ENCODE results near the gene CBLC. TPM values are rescaled to one million over a fixed set of nuclear protein-coding genes. Genes with fewer than 3 reads are reported as not detected.

CBLC gene
- total RNA-seq, 2 experiments from 2014 or later = not detected

DNA sequence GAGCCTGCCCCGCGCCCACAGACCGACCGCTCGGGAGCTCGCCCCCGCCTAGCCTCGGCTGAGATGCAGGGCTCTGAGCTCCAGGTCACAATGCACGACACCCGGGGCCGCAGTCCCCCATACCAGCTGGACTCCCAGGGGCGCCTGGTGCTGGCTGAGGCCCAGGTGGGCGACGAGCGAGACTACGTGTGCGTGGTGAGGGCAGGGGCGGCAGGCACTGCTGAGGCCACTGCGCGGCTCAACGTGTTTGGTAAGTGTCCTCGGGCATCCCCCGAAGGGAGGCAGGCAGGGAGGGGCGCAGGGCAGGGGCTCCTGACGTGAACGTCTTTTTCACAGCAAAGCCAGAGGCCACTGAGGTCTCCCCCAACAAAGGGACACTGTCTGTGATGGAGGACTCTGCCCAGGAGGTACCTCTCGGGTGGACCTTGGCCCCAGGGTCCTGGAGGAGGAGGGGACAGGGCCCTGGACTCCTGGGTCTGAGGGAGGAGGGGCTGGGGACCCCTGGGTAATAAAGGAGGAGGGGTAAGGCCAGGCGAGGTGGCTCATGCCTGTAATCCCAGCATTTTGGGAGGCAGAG is 34.5 kb downstream of the CBLC start:
- CTCF ChIA-PET = interaction anchor here (0.6 to 1.5 kb wide), 2 partner anchors 9 to 88 kb away, joined by 3 to 4 read pairs; no protein-coding TSS in a partner anchor
- POLR2A ChIA-PET = no interaction called here

DNA sequence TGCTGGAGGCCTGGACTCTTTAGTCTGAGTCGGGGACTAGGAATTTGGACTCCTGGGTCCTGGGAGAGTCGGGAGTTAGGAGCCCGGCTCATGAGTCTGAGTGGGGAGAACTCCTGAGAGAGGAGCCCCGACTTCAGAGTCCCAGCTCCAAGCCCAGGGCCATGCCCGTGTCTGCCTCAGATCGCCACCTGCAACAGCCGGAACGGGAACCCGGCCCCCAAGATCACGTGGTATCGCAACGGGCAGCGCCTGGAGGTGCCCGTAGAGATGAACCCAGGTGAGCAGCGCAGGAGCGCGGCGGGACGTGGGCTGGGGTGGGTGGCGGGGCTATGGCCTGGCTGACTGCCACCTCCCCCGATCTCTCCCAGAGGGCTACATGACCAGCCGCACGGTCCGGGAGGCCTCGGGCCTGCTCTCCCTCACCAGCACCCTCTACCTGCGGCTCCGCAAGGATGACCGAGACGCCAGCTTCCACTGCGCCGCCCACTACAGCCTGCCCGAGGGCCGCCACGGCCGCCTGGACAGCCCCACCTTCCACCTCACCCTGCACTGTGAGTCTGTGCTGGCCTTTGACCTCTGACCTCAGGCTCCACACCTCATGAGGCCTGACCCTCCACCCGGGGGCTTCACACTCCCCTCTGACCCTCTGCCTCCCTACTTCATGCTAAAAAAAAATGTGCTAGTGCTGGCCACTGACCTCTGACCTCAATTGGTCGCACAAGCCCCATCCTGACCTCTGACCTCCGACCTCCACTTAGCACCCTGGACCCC is 35.6 kb downstream of the CBLC start:
- Mint-ChIP-seq H3K36me3 (ENCODE audit: low read depth) (no peaks in the 10 kb centered on the region), H3K27me3 (peaks cover 8% of the 10 kb centered on the region), H3K27ac (no peak overlapping the region), H3K4me1 (no peaks in the 10 kb centered on the region), H3K9me3 (no peaks in the 10 kb centered on the region), H3K4me3 (no peak overlapping the region)
- POLR2A ChIA-PET = no interaction called here
- no peak for DNase-seq
- CTCF ChIA-PET = interaction anchor here (0.5 to 1.5 kb wide), 2 partner anchors 89 to 520 kb away, joined by 3 to 4 read pairs; no protein-coding TSS in a partner anchor

More for the DNA sequence above, 34.5 kb downstream of the CBLC start:
- Mint-ChIP-seq H3K4me3 (no peak overlapping the region), H3K36me3 (ENCODE audit: low read depth) (no peaks in the 10 kb centered on the region), H3K27me3 (peaks cover 11% of the 10 kb centered on the region), H3K4me1 (no peaks in the 10 kb centered on the region), H3K27ac (no peak overlapping the region), H3K9me3 (no peaks in the 10 kb centered on the region)
- DNase-seq = no peak

DNA sequence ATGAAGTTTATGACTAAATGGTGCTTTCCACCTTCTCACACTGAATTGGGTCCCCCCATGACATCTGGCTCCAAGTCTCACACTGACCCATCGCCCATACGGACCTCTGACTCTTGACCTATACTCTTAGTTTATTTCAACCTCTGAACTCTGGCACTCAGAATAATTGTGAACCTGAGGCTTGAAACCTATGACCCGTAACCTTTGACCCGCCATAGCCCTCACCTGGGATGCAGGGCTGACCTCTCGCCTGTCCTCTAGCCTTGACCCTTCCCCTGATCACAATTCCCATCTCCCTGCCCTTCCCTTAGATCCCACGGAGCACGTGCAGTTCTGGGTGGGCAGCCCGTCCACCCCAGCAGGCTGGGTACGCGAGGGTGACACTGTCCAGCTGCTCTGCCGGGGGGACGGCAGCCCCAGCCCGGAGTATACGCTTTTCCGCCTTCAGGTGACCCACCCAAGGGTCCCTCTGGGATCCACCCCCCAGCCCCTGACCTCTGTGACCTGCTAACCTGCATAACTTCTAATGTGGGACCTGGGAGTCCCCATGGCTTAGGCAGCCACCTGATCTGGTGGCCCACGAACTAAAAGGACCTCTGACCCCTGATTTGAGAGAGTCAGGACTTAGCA is 36.3 kb downstream of the CBLC start:
- Mint-ChIP-seq H3K27ac (no peak overlapping the region), H3K4me3 (no peak overlapping the region), H3K4me1 (no peaks in the 10 kb centered on the region), H3K9me3 (no peaks in the 10 kb centered on the region), H3K27me3 (peaks cover 4% of the 10 kb centered on the region), H3K36me3 (ENCODE audit: low read depth) (no peaks in the 10 kb centered on the region)
- ChIA-PET POLR2A (no interaction called here), CTCF (no interaction called here)
- no peak for DNase-seq

DNA sequence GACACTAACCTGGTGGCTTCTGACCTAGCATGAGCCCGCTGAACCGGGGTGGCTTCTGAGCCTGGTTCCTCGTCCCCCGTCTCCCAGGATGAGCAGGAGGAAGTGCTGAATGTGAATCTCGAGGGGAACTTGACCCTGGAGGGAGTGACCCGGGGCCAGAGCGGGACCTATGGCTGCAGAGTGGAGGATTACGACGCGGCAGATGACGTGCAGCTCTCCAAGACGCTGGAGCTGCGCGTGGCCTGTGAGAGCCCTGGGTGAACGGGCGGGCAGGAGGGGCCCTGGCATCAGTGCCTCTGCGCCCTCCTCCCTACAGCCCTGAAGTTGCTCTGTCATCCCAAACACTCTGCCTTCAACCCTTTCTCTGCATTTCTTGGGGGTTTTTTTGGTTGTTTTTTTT is 36.8 kb downstream of the CBLC start:
- ChIA-PET POLR2A (no interaction called here), CTCF (no interaction called here)
- Mint-ChIP-seq H3K9me3 (no peaks in the 10 kb centered on the region), H3K27me3 (peaks cover under 1% of the 10 kb centered on the region), H3K27ac (no peak overlapping the region), H3K4me3 (no peak overlapping the region), H3K4me1 (no peaks in the 10 kb centered on the region), H3K36me3 (ENCODE audit: low read depth) (no peaks in the 10 kb centered on the region)
- no peak for DNase-seq

DNA sequence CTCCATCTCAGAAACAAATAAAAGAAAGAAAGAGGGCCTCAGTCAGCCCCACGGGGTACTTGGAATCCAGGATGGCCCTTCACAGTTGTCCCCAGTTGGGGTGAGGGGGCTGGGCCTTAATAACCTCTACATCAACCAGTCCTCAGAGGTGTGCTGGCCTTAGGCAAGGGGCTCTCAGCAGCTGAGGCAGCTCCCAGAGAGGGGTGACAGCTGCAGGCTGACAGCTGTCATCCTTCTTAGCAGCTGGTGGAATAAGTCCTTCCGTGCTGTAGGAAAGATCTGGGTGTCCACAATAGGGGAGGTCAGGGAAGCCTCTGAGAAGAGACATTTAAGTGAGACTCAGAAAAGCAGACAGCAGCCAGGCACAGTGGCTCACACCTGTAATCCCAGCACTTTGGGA is 38.6 kb downstream of the CBLC start:
- H3K27ac Mint-ChIP-seq = no peak overlapping the region
- POLR2A ChIA-PET = no interaction called here
- DNase-seq = no peak
- CTCF ChIA-PET = interaction anchor here (1.3 kb wide), 1 partner anchor 18 kb away, joined by 3 read pairs; no protein-coding TSS in a partner anchor
- H3K27me3 Mint-ChIP-seq = no peaks in the 10 kb centered on the region
- H3K4me1 Mint-ChIP-seq = no peaks in the 10 kb centered on the region
- H3K4me3 Mint-ChIP-seq = no peak overlapping the region
- no peaks in the 10 kb centered on the region for H3K9me3 Mint-ChIP-seq
- no peaks in the 10 kb centered on the region for H3K36me3 Mint-ChIP-seq (ENCODE audit: low read depth)

DNA sequence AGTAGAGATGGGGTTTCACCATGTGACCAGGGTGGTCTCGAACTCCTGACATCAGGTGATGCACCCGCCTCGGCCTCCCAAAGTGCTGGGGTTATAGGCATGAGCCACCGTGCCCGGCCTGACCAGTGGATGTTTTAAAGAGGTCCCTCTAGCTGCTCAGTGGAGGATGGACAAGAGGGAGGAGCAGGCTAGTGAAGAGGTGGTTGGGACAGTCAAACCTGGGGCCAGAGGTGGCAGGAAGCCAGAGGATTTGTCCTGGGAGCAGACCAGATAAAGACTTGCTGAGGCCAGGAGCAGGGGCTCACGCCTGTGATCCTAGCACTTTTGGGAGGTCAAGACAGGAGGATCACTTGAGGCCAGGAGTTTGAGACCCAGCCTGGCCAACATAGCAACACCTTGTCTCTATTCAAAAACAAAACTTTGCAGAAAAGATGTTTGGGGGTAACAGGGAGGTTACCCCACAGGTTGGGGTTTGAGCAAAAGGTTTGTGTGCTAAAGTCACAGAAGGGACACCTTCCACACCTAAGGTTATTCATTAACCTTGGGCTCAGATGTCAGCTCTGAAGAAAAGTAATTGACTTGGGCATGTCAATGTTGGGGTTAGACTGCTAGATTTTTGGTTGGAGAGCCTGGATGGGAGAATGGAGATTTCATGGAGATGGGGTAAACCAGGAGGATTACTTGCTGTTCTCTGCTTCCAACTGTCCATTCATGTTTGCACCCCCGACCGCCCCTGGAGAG is 40.2 kb downstream of the CBLC start:
- Mint-ChIP-seq H3K27ac (no peak overlapping the region), H3K4me3 (no peak overlapping the region), H3K9me3 (no peaks in the 10 kb centered on the region), H3K4me1 (no peaks in the 10 kb centered on the region), H3K36me3 (ENCODE audit: low read depth) (no peaks in the 10 kb centered on the region), H3K27me3 (no peaks in the 10 kb centered on the region)
- no peak for DNase-seq
- POLR2A ChIA-PET = no interaction called here
- CTCF ChIA-PET = interaction anchor here (1.0 to 1.3 kb wide), 2 partner anchors 14 to 20 kb away, joined by 3 read pairs; no protein-coding TSS in a partner anchor

DNA sequence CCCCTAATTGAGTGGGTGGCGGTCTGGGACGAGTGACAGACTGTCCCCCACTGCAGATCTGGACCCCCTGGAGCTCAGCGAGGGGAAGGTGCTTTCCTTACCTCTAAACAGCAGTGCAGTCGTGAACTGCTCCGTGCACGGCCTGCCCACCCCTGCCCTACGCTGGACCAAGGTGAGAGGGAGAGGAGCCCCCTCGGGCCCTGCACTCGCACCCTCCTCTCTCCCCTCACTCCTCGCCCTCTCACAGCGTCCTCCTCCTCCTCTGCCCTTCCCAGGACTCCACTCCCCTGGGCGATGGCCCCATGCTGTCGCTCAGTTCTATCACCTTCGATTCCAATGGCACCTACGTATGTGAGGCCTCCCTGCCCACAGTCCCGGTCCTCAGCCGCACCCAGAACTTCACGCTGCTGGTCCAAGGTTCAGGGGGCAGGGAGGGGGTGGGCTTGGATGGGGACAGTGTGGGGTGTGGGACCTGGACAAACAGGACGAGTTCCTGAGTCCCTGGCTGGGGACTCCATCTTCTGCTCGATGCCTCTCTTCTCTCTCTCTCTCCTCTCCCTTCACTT is 40.9 kb downstream of the CBLC start:
- POLR2A ChIA-PET = no interaction called here
- no peak overlapping the region for H3K27ac Mint-ChIP-seq
- no peaks in the 10 kb centered on the region for H3K36me3 Mint-ChIP-seq (ENCODE audit: low read depth)
- H3K9me3 Mint-ChIP-seq = no peaks in the 10 kb centered on the region
- no peaks in the 10 kb centered on the region for H3K27me3 Mint-ChIP-seq
- no peaks in the 10 kb centered on the region for H3K4me1 Mint-ChIP-seq
- CTCF ChIA-PET = no interaction called here
- H3K4me3 Mint-ChIP-seq = no peak overlapping the region
- no peak for DNase-seq

DNA sequence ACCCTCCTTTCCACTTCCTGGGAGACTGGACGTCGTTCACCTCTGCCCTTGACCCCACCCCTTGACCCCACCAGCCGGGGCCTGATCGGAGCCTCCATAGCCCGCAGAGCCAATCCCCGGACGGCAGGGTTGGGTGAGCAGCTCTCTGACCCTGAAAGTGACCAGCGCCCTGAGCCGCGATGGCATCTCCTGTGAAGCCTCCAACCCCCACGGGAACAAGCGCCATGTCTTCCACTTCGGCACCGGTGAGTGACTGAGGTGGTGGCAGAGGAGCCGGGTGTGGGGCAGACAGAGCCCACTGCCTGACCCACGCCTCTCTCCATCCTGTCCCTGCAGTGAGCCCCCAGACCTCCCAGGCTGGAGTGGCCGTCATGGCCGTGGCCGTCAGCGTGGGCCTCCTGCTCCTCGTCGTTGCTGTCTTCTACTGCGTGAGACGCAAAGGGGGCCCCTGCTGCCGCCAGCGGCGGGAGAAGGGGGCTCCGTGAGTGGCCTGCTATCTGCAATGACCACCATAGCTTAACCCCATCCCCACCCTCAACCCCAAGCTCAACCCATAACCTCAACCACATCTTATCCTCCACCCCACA is 41.6 kb downstream of the CBLC start:
- H3K4me3 Mint-ChIP-seq = no peak overlapping the region
- H3K9me3 Mint-ChIP-seq = no peaks in the 10 kb centered on the region
- no peaks in the 10 kb centered on the region for H3K4me1 Mint-ChIP-seq
- no peak overlapping the region for H3K27ac Mint-ChIP-seq
- CTCF ChIA-PET = interaction anchor here (0.6 to 2.0 kb wide), 2 partner anchors 35 to 37 kb away, joined by 3 to 4 read pairs; no protein-coding TSS in a partner anchor
- H3K27me3 Mint-ChIP-seq = no peaks in the 10 kb centered on the region
- no peak for DNase-seq
- POLR2A ChIA-PET = no interaction called here
- no peaks in the 10 kb centered on the region for H3K36me3 Mint-ChIP-seq (ENCODE audit: low read depth)

DNA sequence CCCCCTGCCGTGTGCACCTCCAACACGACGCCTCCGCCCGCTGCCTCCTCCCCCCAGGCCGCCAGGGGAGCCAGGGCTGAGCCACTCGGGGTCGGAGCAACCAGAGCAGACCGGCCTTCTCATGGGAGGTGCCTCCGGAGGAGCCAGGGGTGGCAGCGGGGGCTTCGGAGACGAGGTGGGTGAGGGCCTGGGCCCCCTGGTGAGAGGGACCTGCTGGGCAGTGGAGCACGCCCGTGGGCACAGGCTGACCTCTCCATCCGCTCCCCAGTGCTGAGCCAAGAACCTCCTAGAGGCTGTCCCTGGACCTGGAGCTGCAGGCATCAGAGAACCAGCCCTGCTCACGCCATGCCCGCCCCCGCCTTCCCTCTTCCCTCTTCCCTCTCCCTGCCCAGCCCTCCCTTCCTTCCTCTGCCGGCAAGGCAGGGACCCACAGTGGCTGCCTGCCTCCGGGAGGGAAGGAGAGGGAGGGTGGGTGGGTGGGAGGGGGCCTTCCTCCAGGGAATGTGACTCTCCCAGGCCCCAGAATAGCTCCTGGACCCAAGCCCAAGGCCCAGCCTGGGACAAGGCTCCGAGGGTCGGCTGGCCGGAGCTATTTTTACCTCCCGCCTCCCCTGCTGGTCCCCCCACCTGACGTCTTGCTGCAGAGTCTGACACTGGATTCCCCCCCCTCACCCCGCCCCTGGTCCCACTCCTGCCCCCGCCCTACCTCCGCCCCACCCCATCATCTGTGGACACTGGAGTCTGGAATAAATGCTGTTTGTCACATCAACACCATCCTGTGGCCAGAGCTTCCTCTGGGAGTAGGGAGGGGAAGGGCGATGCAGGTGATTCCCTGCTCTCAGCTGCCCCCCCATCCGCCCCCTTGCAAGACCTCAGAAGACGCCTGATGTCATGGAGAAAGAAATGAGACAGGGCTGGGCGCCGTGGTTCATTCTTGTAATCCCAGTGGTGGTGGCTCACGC is 43.2 kb downstream of the CBLC start:
- no peaks in the 10 kb centered on the region for H3K27me3 Mint-ChIP-seq
- ChIA-PET POLR2A (no interaction called here), CTCF (interaction anchor here (0.6 to 2.0 kb wide), 3 partner anchors 9 to 50 kb away, joined by 3 to 4 read pairs (median 3); no protein-coding TSS in a partner anchor)
- no peaks in the 10 kb centered on the region for H3K36me3 Mint-ChIP-seq (ENCODE audit: low read depth)
- H3K4me3 Mint-ChIP-seq = no peak overlapping the region
- H3K27ac Mint-ChIP-seq = no peak overlapping the region
- H3K9me3 Mint-ChIP-seq = no peaks in the 10 kb centered on the region
- no peaks in the 10 kb centered on the region for H3K4me1 Mint-ChIP-seq
- no peak for DNase-seq

DNA sequence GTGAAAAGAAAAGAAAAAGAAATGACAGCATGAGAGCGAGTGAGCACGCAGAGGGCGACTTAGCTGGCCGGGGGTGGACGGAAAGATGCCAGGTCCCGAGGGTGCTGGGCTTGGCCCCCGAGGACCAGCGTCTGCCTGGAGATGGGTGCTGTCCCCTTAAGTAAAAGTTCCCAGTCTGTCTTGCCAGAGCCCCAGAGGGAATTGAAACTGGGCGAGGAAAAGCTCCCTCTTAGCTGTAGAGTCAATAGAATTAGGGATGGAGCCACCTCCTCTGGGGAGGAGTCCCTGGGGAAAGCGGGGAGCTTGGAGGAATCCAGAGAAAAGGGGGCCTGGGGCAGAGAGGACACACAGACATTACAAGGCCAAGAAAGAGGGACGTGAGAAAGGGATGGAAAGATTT is 44.5 kb downstream of the CBLC start:
- POLR2A ChIA-PET = no interaction called here
- DNase-seq = no peak
- Mint-ChIP-seq H3K9me3 (no peaks in the 10 kb centered on the region), H3K4me1 (no peaks in the 10 kb centered on the region), H3K27ac (no peak overlapping the region), H3K4me3 (no peak overlapping the region), H3K27me3 (no peaks in the 10 kb centered on the region), H3K36me3 (ENCODE audit: low read depth) (no peaks in the 10 kb centered on the region)
- CTCF ChIA-PET = interaction anchor here (0.5 to 1.6 kb wide), 3 partner anchors 10 to 77 kb away, joined by 3 read pairs; no protein-coding TSS in a partner anchor

DNA sequence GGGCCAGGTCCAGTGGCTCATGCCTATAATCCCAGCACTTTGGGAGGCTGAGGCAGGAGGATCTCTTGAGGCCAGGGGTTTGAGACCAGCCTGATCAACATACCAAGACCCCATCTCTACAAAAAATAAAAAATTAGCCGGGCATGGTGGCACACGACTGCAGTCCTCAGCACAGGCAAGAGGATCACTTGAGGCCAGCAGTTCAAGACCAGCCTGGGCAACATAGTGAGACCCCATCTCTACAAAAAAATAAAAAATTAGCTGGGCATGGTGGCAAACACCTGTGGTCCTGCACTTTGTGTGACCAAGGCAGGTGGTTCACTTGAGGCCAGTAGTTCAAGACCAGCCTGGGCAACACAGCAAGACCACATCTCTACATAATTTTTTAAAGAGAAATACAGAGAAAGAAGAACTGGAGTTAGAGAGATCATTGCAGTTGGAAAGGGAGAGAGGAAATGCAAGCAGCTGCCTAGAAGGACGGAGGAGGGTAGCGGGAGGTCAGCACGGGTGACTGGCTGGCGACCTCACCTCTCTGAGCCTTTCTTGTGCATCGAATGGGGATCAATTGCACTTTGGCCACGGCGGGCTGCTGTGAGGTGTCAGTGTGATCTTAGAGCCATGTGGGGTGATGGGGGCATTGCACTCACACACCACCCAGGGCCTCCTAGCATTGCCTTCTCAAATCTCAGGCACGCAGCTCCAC is 45.1 kb downstream of the CBLC start:
- Mint-ChIP-seq H3K36me3 (ENCODE audit: low read depth) (no peaks in the 10 kb centered on the region), H3K4me3 (no peak overlapping the region), H3K27me3 (no peaks in the 10 kb centered on the region), H3K4me1 (no peaks in the 10 kb centered on the region), H3K9me3 (no peaks in the 10 kb centered on the region), H3K27ac (no peak overlapping the region)
- POLR2A ChIA-PET = no interaction called here
- DNase-seq = no peak
- CTCF ChIA-PET = interaction anchor here (0.7 to 1.6 kb wide), 2 partner anchors 11 to 52 kb away, joined by 3 read pairs; no protein-coding TSS in a partner anchor

Measured in activated CD4-positive, alpha-beta T cell treated with anti-CD3 and anti-CD28 coated beads, Interleukin-2, amount 10 ng/mL, durations not matched to agents 7 days and 5 days (primary cell).